Left renal cortex interstitium (tissue), 4 donors: ENCODE measurements around the gene OR2A42. TPM values are rescaled to one million over a fixed set of nuclear protein-coding genes. Genes with fewer than 3 reads are reported as not detected.

Experiments used
- polyA plus RNA-seq, 4 donors: library from polyadenylated mRNA; unstranded; fragments of 120-200 nt; gene quantifications; one replicate each; pipeline ENCODE4 v1.2.1, GENCODE V29; 2013; ENCODE audit not compliant: insufficient read length in 4 of 4

Gene OR2A42
- polyA plus RNA-seq, 4 donors = 0.43 to 4.1 (median 2.0) TPM

Other genes with a start within 250 kb of the OR2A42 start
- under 1 TPM in 2 of 4 donors, not detected in 2; 0.03 to 0.05 TPM for gene OR6B1, start 239.3 kb downstream of the OR2A42 start, polyA plus RNA-seq
- under 1 TPM in 2 of 4 donors, not detected in 2; 0.02 to 0.35 TPM for gene OR2A5, start 190.7 kb downstream of the OR2A42 start, polyA plus RNA-seq
- under 1 TPM in 1 of 4 donors, not detected in 3; 0.13 TPM for gene OR2A25, start 169.8 kb downstream of the OR2A42 start, polyA plus RNA-seq
- under 1 TPM in 2 of 4 donors, not detected in 2; 0.03 to 0.08 TPM for gene OR2A12, start 153.3 kb downstream of the OR2A42 start, polyA plus RNA-seq
- gene OR2A2, start 130.0 kb downstream of the OR2A42 start, polyA plus RNA-seq = under 1 TPM in 1 of 4 donors, not detected in 3; 0.09 TPM
- gene OR2A14, start 116.4 kb downstream of the OR2A42 start, polyA plus RNA-seq = under 1 TPM in 1 of 4 donors, not detected in 3; 0.05 TPM
- 10 to 100 TPM in 1 of 4 donors, 1 to 10 TPM in 3; 3.5 to 20.1 (median 5.7) TPM for gene CTAGE4, start 56.1 kb downstream of the OR2A42 start, polyA plus RNA-seq
- 10 to 100 TPM; 18.7 to 27.6 (median 22.4) TPM for gene ARHGEF35, start 43.8 kb downstream of the OR2A42 start, polyA plus RNA-seq
- gene OR2A7, start 25.2 kb upstream of the OR2A42 start, polyA plus RNA-seq = 10 to 100 TPM in 2 of 4 donors, 1 to 10 TPM in 2; 4.3 to 27.2 (median 11.3) TPM
- 1 to 10 TPM; 4.0 to 8.9 (median 5.3) TPM for gene CTAGE8, start 29.7 kb upstream of the OR2A42 start, polyA plus RNA-seq
- gene OR2A1, start 72.8 kb upstream of the OR2A42 start, polyA plus RNA-seq = 1 to 10 TPM in 3 of 4 donors, under 1 TPM in 1; 0.68 to 1.9 (median 1.1) TPM
- 10 to 100 TPM; 20.8 to 38.0 (median 25.7) TPM for gene ARHGEF5, start 115.8 kb upstream of the OR2A42 start, polyA plus RNA-seq
- not detected for gene NOBOX, start 164.1 kb upstream of the OR2A42 start, polyA plus RNA-seq